Measurements from ENCODE around the gene TYMP.
"Not testable (repeated sequence)": the region's sequence is repeated elsewhere in the genome, so short reads cannot be mapped to it uniquely, and the experiment has no call there.

The TYMP gene

GRCh38 chr22:50562523-50563412 lies 33.0 kb upstream of the TYMP start, which contains the start of gene SYCE3:
Gene SYCE3, minus strand, starts transcription at chr22:50562919. Its CDS starts 6,514 bp downstream, at chr22:50556405.
- DNase-seq, result peak; percentile 90 to 94

GRCh38 chr22:50561401-50562358 lies 31.9 kb upstream of the TYMP start:
- no peak for DNase-seq

GRCh38 chr22:50560034-50560433 lies 30.2 kb upstream of the TYMP start:
- no peak for DNase-seq

- no peak for DNase-seq
These were observed 26.9 kb upstream of the TYMP start for GRCh38 chr22:50556703-50557102.

- no peak for DNase-seq
These were observed 23.5 kb upstream of the TYMP start for GRCh38 chr22:50553310-50553709.

GRCh38 chr22:50551160-50551752 lies 21.4 kb upstream of the TYMP start:
- no peak for DNase-seq

GRCh38 chr22:50550395-50550794 lies 20.6 kb upstream of the TYMP start:
- no peak for DNase-seq

- DNase-seq, result no peak
These were observed 19.3 kb upstream of the TYMP start for GRCh38 chr22:50548921-50549790.

GRCh38 chr22:50548040-50548920 lies 18.5 kb upstream of the TYMP start:
- no peak for DNase-seq

GRCh38 chr22:50547263-50547985 lies 17.6 kb upstream of the TYMP start:
- DNase-seq, result no peak

GRCh38 chr22:50546326-50547262 lies 16.8 kb upstream of the TYMP start:
- DNase-seq, result no peak

- no peak for DNase-seq
These were observed 15.9 kb upstream of the TYMP start, which contains the start of gene KLHDC7B for GRCh38 chr22:50545522-50546325. Gene KLHDC7B, plus strand, starts transcription at chr22:50545899. Its CDS starts 345 bp downstream, at chr22:50546244.

- DNase-seq, result no peak
These were observed 15.0 kb upstream of the TYMP start for GRCh38 chr22:50544746-50545253.

- DNase-seq, result no peak
These were observed 14.4 kb upstream of the TYMP start for GRCh38 chr22:50544078-50544745.

GRCh38 chr22:50542416-50542927 lies 12.7 kb upstream of the TYMP start:
- no peak for DNase-seq

- DNase-seq, result not testable (repeated sequence)
These were observed 11.8 kb upstream of the TYMP start for GRCh38 chr22:50541667-50542026.

- no peak for DNase-seq
These were observed 10.6 kb upstream of the TYMP start for GRCh38 chr22:50540381-50540780.
